Gastroesophageal sphincter (tissue), 3 donors: ENCODE data around the gene ANG.

ENCODE experiments used
- CTCF ChIP-seq, 4 experiments: fragments of 200-600 bp in 2 of 4; fragments of 450-650 bp in 2 of 4; sonication (generic) in 1 of 4; IDR thresholded peaks; one replicate each; pipeline ENCODE4 v1.5.1; 2017 to 2019; ENCODE audit warnings: antibody characterized with exemption in 4 of 4, mild to moderate bottlenecking in 2 of 4, moderate library complexity in 2 of 4
- POLR2A ChIP-seq, 2 donors: fragments of 450-650 bp; IDR thresholded peaks; one replicate each; pipeline ENCODE4 v1.6.1; 2017; ENCODE audit warnings: antibody characterized with exemption in 2 of 2, mild to moderate bottlenecking in 2 of 2, moderate library complexity in 1 of 2
- POLR2AphosphoS5 ChIP-seq: sonication (generic); formaldehyde crosslinking; IDR thresholded peaks from one replicate; pipeline ENCODE4 v1.6.1; 2017; ENCODE audit warnings: antibody characterized with exemption

GRCh38 chr14:20698018-20698329 is 9.4 kb downstream of the ANG start:
- TF ChIP-seq CTCF (IDR thresholded peaks at IDR 0.05): no peak
- no peak for TF ChIP-seq POLR2A (IDR thresholded peaks at IDR 0.05)
- no peak for TF ChIP-seq POLR2AphosphoS5
